Gastrocnemius medialis (tissue), 4 donors: ENCODE data around the gene ANO10. TPM values are rescaled to one million over a fixed set of nuclear protein-coding genes. Genes with fewer than 3 reads are reported as not detected.
A peak's percentile ranks its signal among the peaks of the same experiment; 100 is the strongest.

Experiments
- ATAC-seq, 2 donors: fragments of 150-250 bp; one replicate each; pipeline ENCODE4 v1.9.1; 2016
- DNase-seq, 2 donors: peaks; one replicate each; pipeline ENCODE4 v3.0.0-alpha.2; 2019
- H3K27ac ChIP-seq, 4 donors: fragments of 200-600 bp; sonication (generic); 1 replicate in 1 of 4; 2 replicates in 3 of 4; pipeline ENCODE4 v1.5.1; 2016 to 2018; ENCODE audit warnings: mild to moderate bottlenecking in 2 of 4, moderate library complexity in 1 of 4
- H3K27me3 ChIP-seq, 3 donors: fragments of 200-600 bp; sonication (generic) in 2 of 3; 1 replicate in 1 of 3; 2 replicates in 2 of 3; pipeline versions ENCODE4 v1.5.1 to v1.6.0; 2016 to 2019; ENCODE audit warnings: mild to moderate bottlenecking in 1 of 3, moderate library complexity in 1 of 3
- H3K36me3 ChIP-seq, 2 donors: fragments of 200-600 bp; sonication (generic) in 1 of 2; one replicate each; pipeline ENCODE4 v1.5.1; 2017 to 2018
- H3K4me1 ChIP-seq, 2 donors: fragments of 200-600 bp; sonication (generic) in 1 of 2; one replicate each; pipeline ENCODE4 v1.5.1; 2016 to 2017; ENCODE audit warnings: mild to moderate bottlenecking in 2 of 2
- H3K4me3 ChIP-seq, 4 donors: fragments of 200-600 bp; sonication (generic) in 3 of 4; 1 replicate in 1 of 4; 2 replicates in 3 of 4; pipeline ENCODE4 v1.5.1; 2016 to 2019; ENCODE audit warnings: mild to moderate bottlenecking in 2 of 4
- H3K9me3 ChIP-seq, 3 donors: fragments of 200-600 bp; sonication (generic) in 2 of 3; 1 replicate in 1 of 3; 2 replicates in 2 of 3; pipeline ENCODE4 v1.5.1; 2016 to 2019
- CTCF ChIP-seq, 5 experiments: fragments of 450-650 bp in 3 of 5; fragments of 200-600 bp in 2 of 5; sonication (generic) in 2 of 5; IDR thresholded peaks in 4 of 5; conservative IDR thresholded peaks in 1 of 5; 1 replicate in 4 of 5; 2 replicates in 1 of 5; pipeline ENCODE4 v1.5.1; 2016 to 2019; ENCODE audit warnings: antibody characterized with exemption in 5 of 5, mild to moderate bottlenecking in 3 of 5, moderate library complexity in 3 of 5
- POLR2A ChIP-seq, 2 donors: fragments of 450-650 bp; IDR thresholded peaks; one replicate each; pipeline ENCODE4 v1.6.1; 2017; ENCODE audit warnings: antibody characterized with exemption in 2 of 2, mild to moderate bottlenecking in 2 of 2, moderate library complexity in 2 of 2
- in situ Hi-C, 4 donors: fragments of 200-750 bp; cut with MboI; loops; one replicate each; pipeline versions ENCODE4 v1.15.0 to v1.8.0; 2017; ENCODE audit warnings: low sequenced_read_pairs in 4 of 4
- intact Hi-C: fragments of 100-400 bp; cut with DNase I; formaldehyde crosslinking; loops from one replicate; pipeline ENCODE4 v1.15.1; 2023; ENCODE audit warnings: low total_unique reads
- total RNA-seq, 4 donors: library from RNA; depleted of rRNA; stranded (reverse); fragments of >200 nt; gene quantifications; one replicate each; pipeline versions ENCODE4 v1.1.0 to v1.2.3, GENCODE V29; 2016

ANO10 gene
- total RNA-seq, 4 donors from 2014 or later, result 6.9 to 8.1 (median 7.8) TPM

- TF ChIP-seq POLR2A (IDR thresholded peaks at IDR 0.05), result no peak
- no peak for TF ChIP-seq CTCF (IDR thresholded peaks at IDR 0.05 in 4 of 5, conservative IDR thresholded peaks at IDR 0.05 in 1 of 5)
- in situ Hi-C loops, result loop anchor here in 1 of 4 donors (5.0 kb wide), 1 partner anchor 36 kb away; no protein-coding TSS in a partner anchor
- H3K27ac ChIP-seq, result peak overlapping the region; percentile 73 to 90 (median 84)
- H3K36me3 ChIP-seq, result peaks cover 0 to 13% of the 10 kb centered on the region in 2 donors
- no peak for ATAC-seq
- intact Hi-C loops, result no loop called here
- H3K27me3 ChIP-seq, result no peaks in the 10 kb centered on the region
- no peak overlapping the region for H3K4me3 ChIP-seq
- peaks cover 35 to 49% of the 10 kb centered on the region in 2 donors for H3K4me1 ChIP-seq
- no peak for DNase-seq
- H3K9me3 ChIP-seq, result no peaks in the 10 kb centered on the region
Observed at GRCh38 chr3:43328653-43329052, 293.2 kb downstream of the ANO10 start.

- no peak for ATAC-seq
- intact Hi-C loops, result no loop called here
- Histone ChIP-seq H3K4me1 (peaks cover 35 to 49% of the 10 kb centered on the region in 2 donors), H3K4me3 (peak overlapping the region in 1 of 4 donors; percentile 2), H3K27me3 (no peaks in the 10 kb centered on the region), H3K9me3 (no peaks in the 10 kb centered on the region), H3K36me3 (peaks cover 0 to 5% of the 10 kb centered on the region in 2 donors), H3K27ac (peak overlapping the region; percentile 73 to 90 (median 84))
- no peak for DNase-seq
- in situ Hi-C loops, result loop anchor here in 1 of 4 donors (5.0 kb wide), 1 partner anchor 35 kb away; no protein-coding TSS in a partner anchor
- TF ChIP-seq CTCF (IDR thresholded peaks at IDR 0.05 in 4 of 5, conservative IDR thresholded peaks at IDR 0.05 in 1 of 5) (no peak), POLR2A (IDR thresholded peaks at IDR 0.05) (no peak)
Observed at GRCh38 chr3:43327582-43327979, 294.2 kb downstream of the ANO10 start.

- peak overlapping the region in 1 of 4 donors; percentile 2 for H3K4me3 ChIP-seq
- H3K27me3 ChIP-seq, result no peaks in the 10 kb centered on the region
- no peaks in the 10 kb centered on the region for H3K36me3 ChIP-seq
- DNase-seq, result peak; percentile 34 to 47
- peak; percentile 94 to 97 for ATAC-seq
- peaks cover 35 to 47% of the 10 kb centered on the region in 2 donors for H3K4me1 ChIP-seq
- H3K9me3 ChIP-seq, result no peaks in the 10 kb centered on the region
- H3K27ac ChIP-seq, result peak overlapping the region; percentile 73 to 90 (median 84)
- intact Hi-C loops, result no loop called here
- in situ Hi-C loops, result loop anchor here in 1 of 4 donors (5.0 kb wide), 1 partner anchor 35 kb away; no protein-coding TSS in a partner anchor
- no peak for TF ChIP-seq CTCF (IDR thresholded peaks at IDR 0.05 in 4 of 5, conservative IDR thresholded peaks at IDR 0.05 in 1 of 5)
- peak in 1 of 2 donors; percentile 20 for TF ChIP-seq POLR2A (IDR thresholded peaks at IDR 0.05)
Observed at GRCh38 chr3:43326891-43327581, 294.8 kb downstream of the ANO10 start.

GRCh38 chr3:43323541-43323940 lies 298.3 kb downstream of the ANO10 start:
- H3K9me3 ChIP-seq, result no peaks in the 10 kb centered on the region
- H3K27ac ChIP-seq, result peak overlapping the region in 1 of 4 donors; percentile 32
- DNase-seq (no peak), ATAC-seq (no peak)
- H3K4me1 ChIP-seq, result peaks cover 66 to 70% of the 10 kb centered on the region in 2 donors
- no peak overlapping the region for H3K4me3 ChIP-seq
- H3K27me3 ChIP-seq, result no peaks in the 10 kb centered on the region
- intact Hi-C loops (no loop called here), in situ Hi-C loops (no loop called here)
- TF ChIP-seq POLR2A (IDR thresholded peaks at IDR 0.05) (no peak), CTCF (IDR thresholded peaks at IDR 0.05 in 4 of 5, conservative IDR thresholded peaks at IDR 0.05 in 1 of 5) (no peak)
- no peaks in the 10 kb centered on the region for H3K36me3 ChIP-seq
